ENCODE measurements around the gene ARSH. TPM values are rescaled to one million over a fixed set of nuclear protein-coding genes. Genes with fewer than 3 reads are reported as not detected.
"Not testable (repeated sequence)": the region's sequence is repeated elsewhere in the genome, so short reads cannot be mapped to it uniquely, and the experiment has no call there.

Gene ARSH, protein sequence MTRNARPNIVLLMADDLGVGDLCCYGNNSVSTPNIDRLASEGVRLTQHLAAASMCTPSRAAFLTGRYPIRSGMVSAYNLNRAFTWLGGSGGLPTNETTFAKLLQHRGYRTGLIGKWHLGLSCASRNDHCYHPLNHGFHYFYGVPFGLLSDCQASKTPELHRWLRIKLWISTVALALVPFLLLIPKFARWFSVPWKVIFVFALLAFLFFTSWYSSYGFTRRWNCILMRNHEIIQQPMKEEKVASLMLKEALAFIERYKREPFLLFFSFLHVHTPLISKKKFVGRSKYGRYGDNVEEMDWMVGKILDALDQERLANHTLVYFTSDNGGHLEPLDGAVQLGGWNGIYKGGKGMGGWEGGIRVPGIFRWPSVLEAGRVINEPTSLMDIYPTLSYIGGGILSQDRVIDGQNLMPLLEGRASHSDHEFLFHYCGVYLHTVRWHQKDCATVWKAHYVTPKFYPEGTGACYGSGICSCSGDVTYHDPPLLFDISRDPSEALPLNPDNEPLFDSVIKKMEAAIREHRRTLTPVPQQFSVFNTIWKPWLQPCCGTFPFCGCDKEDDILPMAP
- not detected for polyA plus RNA-seq
- long read RNA-seq, donor 1 = 0 reads
- long read RNA-seq, donor 2 = 0 reads
- long read RNA-seq, donor 3 = 0 reads
- long read RNA-seq, donor 4 = 0 reads
- long read RNA-seq, donor 5 = 0 reads
- long read RNA-seq, donor 6, partial matches to known transcripts = 138 of 155 reads
- long read RNA-seq, donor 6, other reads (novel, unspliced or antisense) = 17 of 155 reads
- long read RNA-seq, donor 7 = 0 reads
- long read RNA-seq, donor 8 = 0 reads
- long read RNA-seq, donor 9 = 0 reads
- long read RNA-seq, donor 10 = 0 reads
- long read RNA-seq, donor 11 = 0 reads

DNA sequence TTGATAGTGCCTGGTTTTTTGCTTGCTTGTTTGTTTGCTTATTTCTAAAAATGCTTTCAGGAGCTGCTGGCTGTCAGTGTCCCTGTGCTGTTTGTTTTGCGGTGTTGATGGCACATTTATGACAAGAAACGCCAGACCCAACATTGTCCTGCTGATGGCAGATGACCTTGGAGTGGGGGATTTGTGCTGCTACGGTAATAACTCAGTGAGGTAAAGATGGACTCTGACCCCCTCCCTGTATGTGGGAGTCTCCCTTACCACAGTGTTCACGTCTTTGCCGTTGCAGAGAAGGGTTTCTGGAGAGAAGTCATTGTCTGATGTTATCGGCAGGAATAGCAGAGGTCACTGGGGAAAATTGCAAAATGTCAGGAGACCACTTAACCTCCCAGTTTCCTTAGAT lies at the start of gene ARSH:
Gene ARSH, plus strand, starts transcription at position 52 of the 400 bp plus-strand sequence. Its CDS starts 67 bp downstream, at position 119.
- Histone ChIP-seq H3K4me3 (ENCODE audit: low read length) (no peak within 1 kb of the TSS), H3K27ac (ENCODE audit: low read length) (no peak within 1 kb of the TSS), H3K36me3 (ENCODE audit: control insufficient read depth, insufficient read depth, low read length) (no peaks in the 10 kb centered on the region), H3K27me3 (ENCODE audit: control insufficient read depth, insufficient read depth, low read length) (no peaks in the 10 kb centered on the region), H3K9me3 (ENCODE audit: control insufficient read depth, low read depth, low read length) (no peaks in the 10 kb centered on the region), H3K4me1 (ENCODE audit: control insufficient read depth, insufficient read depth, low read length) (peaks cover 5% of the 10 kb centered on the region)
- WGBS (ENCODE audit: insufficient coverage, low lambda C conversion rate) = no CpG with 5 or more reads among the region's 6 CpGs
- DNase-seq = peak; percentile 45 to 74

- no peak for DNase-seq
- WGBS (ENCODE audit: insufficient coverage, low lambda C conversion rate) = no CpG with 5 or more reads among the region's 9 CpGs
- H3K36me3 ChIP-seq (ENCODE audit: control insufficient read depth, insufficient read depth, low read length) = peaks cover 26% of the 10 kb centered on the region
Observed at GRCh38 chrX:2958199-2958598, 48.1 kb upstream of the ARSH start.

DNA sequence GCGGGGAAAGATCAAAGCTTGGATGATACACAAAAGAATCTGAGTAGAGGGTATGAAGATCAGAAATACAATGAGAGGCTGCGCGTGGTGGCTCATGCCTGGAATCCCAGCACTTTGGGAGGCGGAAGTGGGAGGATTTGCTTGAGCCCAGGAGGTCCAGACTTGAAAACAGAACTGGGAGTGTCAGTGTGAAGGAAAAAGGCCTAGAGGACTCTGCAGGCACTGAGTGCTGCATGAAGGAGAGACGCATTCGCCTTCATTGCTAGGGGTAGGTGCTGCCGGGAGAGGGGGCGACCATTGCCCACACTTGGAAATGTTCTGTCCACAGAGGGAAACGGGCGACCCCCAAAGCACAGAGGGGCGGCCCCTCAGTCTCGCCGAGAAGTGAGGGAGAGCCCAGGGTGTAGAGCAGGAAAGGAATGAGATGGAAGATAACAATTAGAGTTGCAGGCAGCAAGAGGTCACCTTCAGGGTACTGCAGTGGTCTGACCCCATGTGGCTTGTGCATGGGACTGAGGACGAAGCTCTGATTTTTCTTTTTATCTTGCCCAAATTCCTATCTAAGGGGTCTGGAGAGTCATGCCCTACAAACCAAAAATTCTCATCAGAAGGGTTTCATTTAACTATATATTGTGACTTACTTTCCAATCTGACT lies 45.4 kb upstream of the ARSH start:
- Histone ChIP-seq H3K4me3 (ENCODE audit: low read length) (no peak overlapping the region), H3K27ac (ENCODE audit: low read length) (no peak overlapping the region), H3K27me3 (ENCODE audit: control insufficient read depth, insufficient read depth, low read length) (no peaks in the 10 kb centered on the region), H3K9me3 (ENCODE audit: control insufficient read depth, low read depth, low read length) (no peaks in the 10 kb centered on the region), H3K4me1 (ENCODE audit: control insufficient read depth, insufficient read depth, low read length) (peaks cover 6% of the 10 kb centered on the region), H3K36me3 (ENCODE audit: control insufficient read depth, insufficient read depth, low read length) (peaks cover 13% of the 10 kb centered on the region)
- no CpG with 5 or more reads among the region's 14 CpGs for WGBS (ENCODE audit: insufficient coverage, low lambda C conversion rate)
- no peak for DNase-seq

More at GRCh38 chrX:2958199-2958598, 48.1 kb upstream of the ARSH start:
- Histone ChIP-seq H3K4me1 (ENCODE audit: control insufficient read depth, insufficient read depth, low read length) (no peaks in the 10 kb centered on the region), H3K9me3 (ENCODE audit: control insufficient read depth, low read depth, low read length) (no peaks in the 10 kb centered on the region), H3K4me3 (ENCODE audit: low read length) (no peak overlapping the region), H3K27me3 (ENCODE audit: control insufficient read depth, insufficient read depth, low read length) (no peaks in the 10 kb centered on the region), H3K27ac (ENCODE audit: low read length) (no peak overlapping the region)

DNA sequence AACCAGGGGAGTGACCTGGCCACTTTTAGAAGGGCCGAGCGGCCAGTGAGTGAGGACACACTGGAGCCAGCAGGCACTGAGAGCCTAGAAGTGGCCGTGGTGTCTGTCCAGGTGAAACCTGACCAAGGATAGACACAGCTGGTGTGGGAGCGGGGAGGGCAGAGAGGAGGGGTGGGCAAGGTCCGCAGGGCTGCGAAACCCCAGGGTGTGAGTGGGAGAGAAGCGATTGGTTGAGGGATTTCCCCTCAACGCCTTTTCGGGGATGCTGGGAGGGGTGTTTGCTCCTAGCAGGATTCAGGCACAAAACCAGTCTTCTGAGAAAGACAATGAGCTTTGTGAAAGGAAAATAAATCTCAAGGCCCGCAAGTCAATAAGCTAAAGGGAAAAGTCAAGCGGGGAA lies 44.0 kb upstream of the ARSH start:
- peak overlapping the region; percentile 93 for H3K27ac ChIP-seq (ENCODE audit: low read length)
- H3K4me1 ChIP-seq (ENCODE audit: control insufficient read depth, insufficient read depth, low read length) = peaks cover 6% of the 10 kb centered on the region
- H3K9me3 ChIP-seq (ENCODE audit: control insufficient read depth, low read depth, low read length) = no peaks in the 10 kb centered on the region
- peak overlapping the region; percentile 46 for H3K4me3 ChIP-seq (ENCODE audit: low read length)
- no CpG with 5 or more reads among the region's 11 CpGs for whole genome bisulfite sequencing (ENCODE audit: insufficient coverage, low lambda C conversion rate)
- peak; percentile 25 to 49 for DNase-seq
- H3K27me3 ChIP-seq (ENCODE audit: control insufficient read depth, insufficient read depth, low read length) = no peaks in the 10 kb centered on the region
- peaks cover 12% of the 10 kb centered on the region for H3K36me3 ChIP-seq (ENCODE audit: control insufficient read depth, insufficient read depth, low read length)

GRCh38 chrX:2963449-2963848 lies 42.9 kb upstream of the ARSH start:
- DNase-seq; H3K4me1 ChIP-seq (ENCODE audit: control insufficient read depth, insufficient read depth, low read length); H3K9me3 ChIP-seq (ENCODE audit: control insufficient read depth, low read depth, low read length); H3K36me3 ChIP-seq (ENCODE audit: control insufficient read depth, insufficient read depth, low read length); H3K27me3 ChIP-seq (ENCODE audit: control insufficient read depth, insufficient read depth, low read length): not testable (repeated sequence)
- peak overlapping the region; percentile 93 for H3K27ac ChIP-seq (ENCODE audit: low read length)
- H3K4me3 ChIP-seq (ENCODE audit: low read length) = peak overlapping the region; percentile 46
- no CpG with 5 or more reads among the region's 7 CpGs for WGBS (ENCODE audit: insufficient coverage, low lambda C conversion rate)

DNA sequence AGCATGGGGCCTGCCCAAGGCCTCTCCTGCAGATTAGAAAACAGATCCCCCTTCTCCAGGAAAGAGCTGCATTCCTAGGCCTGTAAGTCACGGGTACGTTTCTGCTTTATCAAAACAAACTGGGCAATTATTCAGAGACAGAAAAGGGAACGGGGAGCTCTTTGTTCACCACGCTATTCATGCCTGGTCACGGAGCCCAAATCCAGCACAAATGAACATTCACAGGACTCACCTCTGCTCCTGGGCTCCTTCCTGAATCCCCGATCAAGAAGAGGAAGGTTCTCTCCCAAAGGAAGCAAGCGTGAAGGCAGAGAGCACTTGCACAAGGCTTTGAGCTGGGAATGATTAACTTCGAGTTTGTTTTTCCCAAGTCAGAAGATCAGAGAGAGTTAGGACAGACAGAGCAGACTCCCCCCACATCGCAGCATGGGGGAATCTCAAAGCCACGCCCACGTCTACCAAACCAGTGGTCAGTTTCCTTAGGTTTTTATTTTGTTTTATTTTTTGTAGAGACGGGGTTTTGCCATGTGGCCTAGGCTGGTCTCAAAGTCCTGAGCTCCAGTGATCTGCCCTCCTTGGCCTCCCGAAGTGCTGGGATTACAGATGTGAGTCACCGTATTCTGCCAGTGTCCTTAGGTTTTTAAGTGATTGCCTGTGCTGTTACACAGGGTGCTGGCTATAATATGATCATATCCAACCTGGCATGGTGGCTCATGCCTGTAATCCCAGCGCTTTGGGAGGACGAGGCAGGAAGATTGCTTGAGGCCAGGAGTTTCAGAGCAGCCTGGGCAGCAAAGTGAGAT lies 42.2 kb upstream of the ARSH start:
- H3K9me3 ChIP-seq (ENCODE audit: control insufficient read depth, low read depth, low read length); H3K27me3 ChIP-seq (ENCODE audit: control insufficient read depth, insufficient read depth, low read length); H3K36me3 ChIP-seq (ENCODE audit: control insufficient read depth, insufficient read depth, low read length); H3K4me1 ChIP-seq (ENCODE audit: control insufficient read depth, insufficient read depth, low read length): not testable (repeated sequence)
- Histone ChIP-seq H3K4me3 (ENCODE audit: low read length) (peak overlapping the region; percentile 46), H3K27ac (ENCODE audit: low read length) (peak overlapping the region; percentile 93)
- DNase-seq = peak; percentile 54 to 74
- no CpG with 5 or more reads among the region's 16 CpGs for WGBS (ENCODE audit: insufficient coverage, low lambda C conversion rate)

DNA sequence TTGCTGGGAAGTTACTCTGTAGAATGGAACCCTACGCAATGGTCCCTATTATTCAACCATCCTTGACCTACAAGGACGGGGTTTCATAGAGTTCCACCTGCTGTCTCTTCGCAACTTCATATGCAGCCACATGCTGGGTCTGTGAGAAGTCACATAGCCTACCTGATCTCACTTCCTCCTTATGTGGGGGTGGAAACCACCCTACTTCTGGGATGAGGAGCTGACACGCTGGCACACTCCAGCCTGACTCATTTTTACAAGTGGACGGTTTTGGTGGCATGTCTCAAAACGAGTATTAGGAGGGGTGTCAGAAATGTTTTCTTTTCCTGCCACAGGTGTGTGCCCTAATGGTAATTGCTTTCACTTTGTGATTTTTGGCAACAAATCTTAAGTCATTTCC lies 40.4 kb upstream of the ARSH start:
- no peak for DNase-seq
- Histone ChIP-seq H3K27me3 (ENCODE audit: control insufficient read depth, insufficient read depth, low read length) (no peaks in the 10 kb centered on the region), H3K9me3 (ENCODE audit: control insufficient read depth, low read depth, low read length) (no peaks in the 10 kb centered on the region), H3K4me1 (ENCODE audit: control insufficient read depth, insufficient read depth, low read length) (peaks cover 6% of the 10 kb centered on the region), H3K36me3 (ENCODE audit: control insufficient read depth, insufficient read depth, low read length) (no peaks in the 10 kb centered on the region), H3K4me3 (ENCODE audit: low read length) (no peak overlapping the region), H3K27ac (ENCODE audit: low read length) (no peak overlapping the region)
- WGBS (ENCODE audit: insufficient coverage, low lambda C conversion rate) = no CpG with 5 or more reads among the region's 6 CpGs

GRCh38 chrX:2967012-2967411 lies 39.3 kb upstream of the ARSH start:
- WGBS (ENCODE audit: insufficient coverage, low lambda C conversion rate) = no CpG with 5 or more reads among the region's 3 CpGs
- Histone ChIP-seq H3K36me3 (ENCODE audit: control insufficient read depth, insufficient read depth, low read length) (no peaks in the 10 kb centered on the region), H3K4me1 (ENCODE audit: control insufficient read depth, insufficient read depth, low read length) (peaks cover 6% of the 10 kb centered on the region), H3K4me3 (ENCODE audit: low read length) (no peak overlapping the region), H3K27me3 (ENCODE audit: control insufficient read depth, insufficient read depth, low read length) (no peaks in the 10 kb centered on the region), H3K9me3 (ENCODE audit: control insufficient read depth, low read depth, low read length) (no peaks in the 10 kb centered on the region), H3K27ac (ENCODE audit: low read length) (no peak overlapping the region)
- DNase-seq = no peak

GRCh38 chrX:2967584-2967983 lies 38.8 kb upstream of the ARSH start:
- no peak for DNase-seq
- Histone ChIP-seq H3K27ac (ENCODE audit: low read length) (no peak overlapping the region), H3K9me3 (ENCODE audit: control insufficient read depth, low read depth, low read length) (no peaks in the 10 kb centered on the region), H3K27me3 (ENCODE audit: control insufficient read depth, insufficient read depth, low read length) (no peaks in the 10 kb centered on the region), H3K4me3 (ENCODE audit: low read length) (no peak overlapping the region), H3K4me1 (ENCODE audit: control insufficient read depth, insufficient read depth, low read length) (peaks cover 6% of the 10 kb centered on the region), H3K36me3 (ENCODE audit: control insufficient read depth, insufficient read depth, low read length) (no peaks in the 10 kb centered on the region)
- no CpG with 5 or more reads among the region's 14 CpGs for WGBS (ENCODE audit: insufficient coverage, low lambda C conversion rate)

Data from large intestine (tissue), 12 donors.